Activated CD8-positive, alpha-beta memory T cell treated with anti-CD3 and anti-CD28 coated beads for 36 hours (primary cell): ENCODE results near the gene PRDM16. TPM values are rescaled to one million over a fixed set of nuclear protein-coding genes. Genes with fewer than 3 reads are reported as not detected.

Experiments
- CTCF ChIA-PET: fragments of 350-600 bp; sonication (Branson Sonifier 250); formaldehyde crosslinking; loops from one replicate; lab custom pipeline; 2021; ENCODE audit warnings: antibody characterized with exemption; lab: Charles Lee
- POLR2A ChIA-PET: fragments of 350-600 bp; sonication (Branson Sonifier 250); formaldehyde crosslinking; loops from one replicate; lab custom pipeline; 2021; ENCODE audit warnings: antibody characterized with exemption; lab: Charles Lee
- total RNA-seq, 2 experiments: library from RNA; stranded (reverse); gene quantifications; one replicate each; pipeline ENCODE4 v1.2.3, GENCODE V29; 2021

PRDM16 gene
- total RNA-seq, 2 experiments from 2014 or later: not detected

DNA sequence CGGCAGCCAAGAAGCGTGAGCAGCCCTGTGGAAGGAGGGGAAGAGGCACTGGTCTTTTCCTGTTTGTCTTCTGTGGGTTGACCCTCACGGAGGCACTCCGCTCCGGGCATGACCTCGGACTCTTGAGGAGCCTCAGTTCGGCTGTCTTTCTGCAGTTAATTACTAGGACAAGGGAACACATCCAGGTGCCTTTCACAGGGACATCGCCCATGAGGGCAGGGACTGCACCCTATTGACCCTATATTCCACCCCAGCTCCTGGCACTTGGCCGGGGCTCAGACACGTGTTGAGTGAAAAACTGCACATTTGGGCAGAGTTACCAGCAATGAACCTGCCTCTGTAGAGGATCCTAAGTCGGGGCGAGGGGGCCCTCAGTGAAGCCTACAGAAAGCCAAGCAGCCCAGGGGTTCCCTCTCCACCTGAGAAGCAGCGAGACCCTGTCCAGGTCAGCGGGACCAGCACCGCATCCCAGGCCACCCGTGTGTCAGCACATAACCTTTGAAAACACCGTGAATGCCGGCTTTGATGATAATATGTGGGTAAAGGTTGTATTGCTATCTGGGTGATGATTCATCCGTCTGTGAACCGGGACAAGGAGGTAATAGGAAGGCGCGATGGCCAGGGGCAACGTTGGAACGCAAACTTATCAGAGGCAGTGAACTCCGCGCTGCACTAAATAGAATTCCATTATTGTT, 224.0 kb downstream of the PRDM16 start:
- ChIA-PET POLR2A (no interaction called here), CTCF (no interaction called here)

DNA sequence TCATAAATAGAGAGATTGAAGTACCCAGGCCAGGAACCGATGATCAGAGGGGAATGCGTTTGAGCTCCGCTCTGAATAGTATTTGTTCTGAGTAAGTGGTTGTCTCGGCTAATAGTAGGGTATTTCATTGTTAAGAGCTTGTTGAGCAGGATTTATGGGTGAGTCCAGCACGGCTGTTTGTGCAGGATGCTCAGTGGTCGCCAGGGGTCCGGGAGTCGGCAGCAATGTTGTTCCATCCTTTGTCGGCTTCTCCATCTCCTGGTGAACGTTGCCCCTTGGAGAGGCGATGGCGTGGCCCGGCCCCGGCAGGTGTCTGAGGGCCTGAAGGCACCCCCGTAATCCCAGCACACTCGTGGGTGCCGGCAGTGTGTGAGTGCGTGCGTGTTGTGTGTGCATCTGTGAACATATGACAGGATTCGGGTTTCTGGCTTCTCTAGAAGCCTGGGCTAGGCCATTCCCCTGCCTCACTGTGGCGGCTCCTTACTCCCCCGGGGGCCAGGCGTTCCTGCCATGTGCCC, 224.6 kb downstream of the PRDM16 start:
- CTCF ChIA-PET: no interaction called here
- POLR2A ChIA-PET: no interaction called here

DNA sequence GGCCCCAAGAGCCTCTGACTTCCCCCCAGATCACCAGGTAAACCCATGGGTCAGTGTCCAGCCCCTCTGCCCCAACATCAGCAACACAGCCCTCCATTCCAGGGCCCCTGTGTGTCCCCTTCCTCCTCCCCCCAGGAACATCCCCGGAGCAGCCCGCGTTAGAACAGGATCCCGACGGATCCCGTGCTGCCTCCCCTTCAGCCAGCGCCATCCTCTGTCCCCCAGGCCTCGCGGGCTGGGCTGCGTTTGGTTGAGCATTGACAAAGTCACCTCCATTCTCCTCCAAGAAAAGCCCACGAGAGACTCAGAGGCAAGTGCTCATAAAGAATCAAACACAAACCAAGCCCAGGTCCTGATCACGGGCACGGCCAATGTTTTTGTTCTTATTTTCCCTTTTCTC, 225.4 kb downstream of the PRDM16 start:
- CTCF ChIA-PET: no interaction called here

DNA sequence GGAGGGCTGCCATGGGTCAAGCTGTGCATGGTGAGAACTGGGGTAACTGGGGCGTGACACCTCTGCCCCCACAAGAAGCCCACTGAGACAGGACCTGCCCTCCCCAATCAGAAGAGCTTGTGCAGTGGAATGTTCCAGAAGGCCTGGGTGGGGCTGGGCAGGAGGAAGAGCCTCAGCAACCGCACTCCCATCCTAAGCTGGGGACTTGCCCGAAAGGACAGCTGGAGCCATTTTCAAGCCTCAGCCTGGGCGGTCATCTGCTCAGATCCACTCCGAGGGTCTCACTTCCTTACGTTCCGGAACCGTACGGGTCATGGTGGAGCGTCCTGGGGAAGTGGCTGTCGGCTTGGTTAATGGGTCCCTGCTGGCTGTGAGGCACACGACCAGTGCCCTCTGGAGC, 226.8 kb downstream of the PRDM16 start:
- ChIA-PET CTCF (no interaction called here), POLR2A (no interaction called here)

More for the DNA sequence above, 225.4 kb downstream of the PRDM16 start:
- POLR2A ChIA-PET: no interaction called here

DNA sequence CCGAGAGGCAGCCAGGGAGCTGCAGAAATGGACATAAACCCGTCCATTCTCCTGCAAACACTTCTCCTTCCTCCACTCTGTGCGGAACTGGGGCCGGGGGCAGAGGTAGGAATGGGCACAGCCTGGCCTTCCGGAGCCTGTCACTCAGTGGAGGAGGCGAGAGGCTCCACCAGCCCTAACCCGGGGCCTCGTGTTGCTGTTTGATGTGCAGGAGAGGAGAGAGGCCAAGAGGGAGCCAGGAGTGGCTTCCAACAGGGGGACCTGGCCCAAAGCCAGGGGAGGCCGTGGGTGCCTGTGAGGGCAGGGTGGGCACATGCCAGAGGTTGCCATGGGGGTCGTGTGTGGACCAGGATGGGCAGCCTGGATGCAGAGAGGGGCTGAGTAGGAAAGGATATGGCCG, 227.3 kb downstream of the PRDM16 start:
- CTCF ChIA-PET: no interaction called here
- POLR2A ChIA-PET: no interaction called here

DNA sequence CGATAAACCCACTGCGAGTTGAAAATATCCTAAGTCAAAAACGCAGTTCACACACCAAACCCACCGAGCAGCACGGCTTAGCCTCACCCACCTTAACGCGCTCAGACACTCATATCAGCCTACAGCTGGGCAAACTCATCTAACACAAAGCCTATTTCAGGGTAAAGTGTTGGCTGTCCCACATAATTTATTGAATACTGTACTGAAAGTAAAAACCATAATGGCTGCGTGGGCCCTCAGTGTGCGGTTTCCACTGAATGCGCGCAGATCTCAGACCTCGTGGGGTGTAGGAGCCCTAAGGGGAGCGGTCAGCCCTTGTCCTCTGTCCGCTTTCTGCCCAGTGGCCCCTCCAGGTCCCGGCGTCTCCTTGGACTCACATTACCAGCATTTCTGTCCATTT, 227.8 kb downstream of the PRDM16 start:
- ChIA-PET CTCF (no interaction called here), POLR2A (no interaction called here)

DNA sequence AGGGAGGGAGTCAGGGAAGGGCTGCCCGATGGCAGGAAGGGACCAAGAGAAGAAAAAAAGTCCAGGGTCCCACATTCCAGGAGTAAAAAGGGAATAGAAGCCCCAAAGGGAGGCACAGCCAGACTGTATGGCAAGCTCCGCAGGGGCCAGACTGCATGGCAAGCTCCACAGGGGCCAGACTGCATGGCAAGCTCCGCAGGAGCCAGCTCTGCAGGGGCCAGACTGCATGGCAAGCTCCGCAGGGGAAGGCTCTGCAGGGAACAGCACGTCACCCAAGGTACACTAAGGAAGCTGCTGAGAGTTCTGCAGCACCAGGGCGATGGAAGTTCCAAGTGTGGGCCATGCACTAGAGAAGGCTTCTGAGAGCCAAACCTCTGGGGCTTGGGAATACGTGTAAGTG, 228.8 kb downstream of the PRDM16 start:
- CTCF ChIA-PET: no interaction called here
- POLR2A ChIA-PET: no interaction called here

DNA sequence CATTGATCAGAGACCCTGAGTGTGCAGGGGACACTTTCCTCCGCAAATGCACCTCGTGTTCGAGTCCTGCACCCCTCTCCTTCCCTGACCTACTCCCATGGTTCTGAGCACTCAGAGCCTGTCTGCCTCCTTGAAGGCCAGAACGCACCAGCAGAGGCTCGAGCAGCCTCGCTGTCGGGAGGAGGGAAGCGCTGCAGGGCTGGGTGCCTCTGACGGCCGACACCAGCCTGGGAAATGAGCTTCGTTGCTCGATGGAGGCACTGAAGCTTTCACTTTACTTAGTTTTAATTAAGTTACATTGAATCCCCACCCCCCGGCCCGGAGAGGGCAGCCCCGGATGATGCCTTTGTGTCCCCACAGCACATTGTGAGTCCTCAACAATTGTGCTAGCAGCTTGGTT, 229.2 kb downstream of the PRDM16 start:
- CTCF ChIA-PET: no interaction called here
- POLR2A ChIA-PET: no interaction called here

DNA sequence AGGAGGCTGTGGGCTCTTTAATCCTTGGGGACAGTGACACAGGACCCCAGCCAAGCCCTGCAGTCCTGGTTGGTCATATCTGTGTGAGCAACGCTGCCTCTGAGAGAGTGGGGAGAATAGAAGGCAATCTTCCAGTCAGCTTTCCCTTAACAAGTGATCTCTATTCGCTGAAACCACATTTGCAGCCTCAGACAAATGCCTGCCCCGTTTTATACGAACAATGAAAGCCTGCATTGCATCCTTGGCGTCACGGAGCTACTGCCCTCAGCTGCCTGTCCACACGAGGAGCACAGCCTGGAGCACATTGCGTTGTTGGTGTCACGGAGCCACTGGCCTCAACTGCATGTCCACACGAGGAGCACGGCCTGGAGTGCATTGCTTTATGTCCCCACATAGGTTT, 235.2 kb downstream of the PRDM16 start:
- POLR2A ChIA-PET: no interaction called here

DNA sequence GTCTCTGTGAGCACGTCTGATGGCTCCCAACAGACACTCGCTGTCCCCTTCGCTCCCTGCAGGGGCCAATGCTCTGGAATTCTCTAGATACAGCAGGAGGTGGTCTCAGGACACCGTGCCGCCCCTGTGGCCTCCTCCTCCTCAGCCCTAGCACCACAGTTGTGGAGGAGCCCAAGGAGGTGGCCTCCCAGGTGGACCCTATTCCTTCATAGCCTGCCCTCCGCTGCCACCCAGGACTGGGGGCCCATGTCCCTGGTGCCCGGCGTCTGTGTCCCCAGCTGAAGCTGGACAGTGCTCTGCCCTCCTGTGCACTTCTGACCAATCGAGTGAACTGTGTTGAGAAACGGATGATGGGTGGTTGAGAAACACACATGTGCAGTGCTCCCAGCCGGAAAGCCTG, 235.7 kb downstream of the PRDM16 start:
- CTCF ChIA-PET: no interaction called here
- POLR2A ChIA-PET: no interaction called here

More for the DNA sequence above, 235.2 kb downstream of the PRDM16 start:
- CTCF ChIA-PET: no interaction called here

DNA sequence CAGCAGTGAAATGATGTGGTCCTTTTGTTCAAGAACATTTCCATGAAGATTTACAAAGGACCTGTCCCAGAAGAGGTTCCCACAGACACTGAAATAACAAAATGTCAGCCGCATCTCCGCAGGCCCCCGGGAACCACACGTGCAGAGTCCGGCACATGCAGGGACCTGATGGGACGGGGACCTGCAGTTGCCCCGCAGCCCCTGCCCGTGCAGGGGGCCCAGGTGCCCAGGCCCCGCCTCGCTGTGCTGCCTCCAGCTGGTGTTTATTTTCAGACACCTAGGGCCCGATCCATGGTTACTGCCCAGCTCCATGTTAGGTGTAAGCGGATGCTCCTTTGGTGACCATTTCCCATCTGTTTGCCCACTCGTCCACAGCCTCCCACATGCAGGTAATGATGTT, 236.2 kb downstream of the PRDM16 start:
- ChIA-PET POLR2A (no interaction called here), CTCF (no interaction called here)

DNA sequence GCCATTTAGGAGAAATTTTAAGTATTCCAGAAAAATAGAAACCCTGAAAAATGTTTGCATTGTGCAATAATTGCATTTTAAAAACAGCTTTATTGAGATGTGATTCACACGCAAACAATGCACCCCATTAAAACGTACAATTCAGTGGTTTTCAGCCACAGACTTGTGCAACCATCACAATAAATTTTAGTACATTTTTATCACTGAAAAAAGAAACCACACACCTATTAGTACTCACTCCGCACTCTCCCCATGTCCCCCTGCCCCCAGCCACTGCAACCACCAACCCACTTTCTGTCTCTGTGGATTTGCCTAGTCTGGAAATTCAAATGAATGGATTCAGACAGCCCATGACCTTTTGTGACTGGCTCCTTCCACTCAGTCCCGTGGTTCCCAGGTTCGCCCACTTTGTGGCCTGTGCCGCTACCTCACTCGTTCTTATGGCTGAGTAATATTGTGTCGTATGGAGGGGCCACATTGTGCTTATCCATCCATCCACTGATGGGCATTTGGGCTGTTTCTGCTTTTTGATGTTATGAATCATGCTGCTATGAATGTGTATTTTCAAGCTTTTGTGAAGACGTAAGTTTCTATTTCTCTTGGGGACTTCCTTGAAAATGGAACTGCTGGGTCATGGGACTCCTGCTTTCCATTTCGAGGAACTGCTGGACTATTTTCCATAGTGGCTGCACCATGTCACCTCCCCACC, 237.7 kb downstream of the PRDM16 start:
- ChIA-PET CTCF (no interaction called here), POLR2A (no interaction called here)

DNA sequence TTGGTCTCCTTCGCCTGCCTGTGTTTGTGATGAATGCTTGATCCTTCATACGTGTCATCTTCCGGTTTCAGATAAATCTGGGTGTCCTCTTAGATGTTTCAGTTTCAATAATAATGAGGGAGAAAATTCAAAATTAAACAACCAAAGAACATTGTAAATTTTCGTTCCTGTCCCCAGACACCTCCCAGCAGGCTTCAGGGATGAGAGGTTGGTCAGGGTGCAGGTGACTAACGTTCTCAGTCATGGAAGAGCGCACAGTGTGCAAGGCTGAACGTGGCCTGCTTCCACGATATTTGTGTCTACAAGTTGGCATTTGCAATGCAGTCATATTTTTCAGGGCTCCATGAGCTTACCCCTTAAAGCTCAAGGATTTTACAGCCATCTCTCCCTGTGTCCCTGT, 238.4 kb downstream of the PRDM16 start:
- ChIA-PET CTCF (no interaction called here), POLR2A (no interaction called here)

DNA sequence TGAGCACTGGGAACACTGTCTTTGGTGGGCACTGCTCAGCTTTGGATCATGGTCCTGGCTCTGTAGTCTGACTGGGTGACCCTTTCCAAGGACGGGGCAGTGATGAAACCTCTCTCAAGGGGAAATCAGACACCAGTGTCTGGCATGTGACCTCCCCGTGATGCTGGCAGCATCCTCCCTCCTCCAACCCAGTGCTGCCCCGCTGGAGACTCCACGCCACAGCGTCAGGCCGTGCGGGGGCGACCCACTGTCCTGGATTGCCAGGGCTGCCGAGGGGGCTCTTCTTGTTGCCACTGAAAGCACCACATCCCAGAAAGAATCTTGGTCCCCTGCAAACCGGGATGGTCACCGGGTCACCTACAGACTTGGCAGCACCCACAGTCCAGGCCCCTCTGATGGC, 239.1 kb downstream of the PRDM16 start:
- POLR2A ChIA-PET: no interaction called here
- CTCF ChIA-PET: no interaction called here

DNA sequence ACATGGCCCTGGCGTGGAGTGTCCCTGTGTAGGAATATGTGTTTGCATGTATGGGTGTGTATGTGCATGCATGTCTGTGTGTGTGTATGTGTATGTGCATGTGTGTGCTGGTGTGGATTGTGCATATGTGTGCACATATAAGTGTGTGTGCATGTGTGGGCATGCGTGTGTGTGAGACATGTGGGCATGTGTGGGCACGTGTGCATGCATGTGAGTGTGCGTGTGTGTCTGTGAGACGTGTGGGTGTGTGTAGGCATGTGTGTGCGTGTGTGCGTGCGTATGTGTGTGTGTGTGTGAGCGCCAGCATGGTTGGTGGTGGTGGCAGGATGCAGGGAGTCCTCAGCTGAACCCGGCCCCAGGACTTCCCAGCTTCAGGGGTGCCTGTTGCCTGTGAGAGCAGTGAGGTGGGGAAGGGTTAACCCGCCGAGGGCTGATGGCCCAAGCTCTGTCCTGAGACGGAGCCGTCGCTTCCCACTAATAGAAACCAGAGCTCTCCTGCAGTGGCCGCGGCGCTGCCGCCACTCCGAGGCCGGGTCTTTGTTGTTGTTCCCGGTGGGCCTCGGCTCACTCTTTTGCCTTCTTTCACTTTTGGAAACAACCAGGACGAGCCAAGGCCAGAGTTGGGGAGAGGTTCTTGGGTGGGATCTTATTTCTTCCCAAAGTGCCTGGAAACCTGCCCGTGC, 241.9 kb downstream of the PRDM16 start:
- ChIA-PET POLR2A (no interaction called here), CTCF (no interaction called here)

DNA sequence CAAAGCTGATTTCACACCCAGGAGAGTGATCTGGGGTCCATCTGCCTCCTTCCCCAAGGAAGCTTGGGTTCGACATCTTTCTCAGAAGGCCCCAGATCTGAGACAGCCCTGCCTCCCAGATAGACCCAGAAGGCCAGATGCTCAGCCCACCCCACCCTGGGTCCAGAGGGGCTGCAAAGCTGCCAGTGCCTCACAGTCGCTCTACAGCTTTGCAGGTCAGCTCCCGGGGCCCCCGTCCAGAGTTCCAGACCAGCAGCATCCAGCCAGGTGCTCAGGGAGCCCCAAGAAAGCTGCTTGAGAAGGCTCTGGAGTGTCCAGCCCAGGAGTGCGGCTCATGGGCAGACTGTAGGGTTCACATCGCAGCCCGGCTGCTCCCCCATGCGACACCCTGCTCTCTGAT, 242.7 kb downstream of the PRDM16 start:
- POLR2A ChIA-PET: no interaction called here

DNA sequence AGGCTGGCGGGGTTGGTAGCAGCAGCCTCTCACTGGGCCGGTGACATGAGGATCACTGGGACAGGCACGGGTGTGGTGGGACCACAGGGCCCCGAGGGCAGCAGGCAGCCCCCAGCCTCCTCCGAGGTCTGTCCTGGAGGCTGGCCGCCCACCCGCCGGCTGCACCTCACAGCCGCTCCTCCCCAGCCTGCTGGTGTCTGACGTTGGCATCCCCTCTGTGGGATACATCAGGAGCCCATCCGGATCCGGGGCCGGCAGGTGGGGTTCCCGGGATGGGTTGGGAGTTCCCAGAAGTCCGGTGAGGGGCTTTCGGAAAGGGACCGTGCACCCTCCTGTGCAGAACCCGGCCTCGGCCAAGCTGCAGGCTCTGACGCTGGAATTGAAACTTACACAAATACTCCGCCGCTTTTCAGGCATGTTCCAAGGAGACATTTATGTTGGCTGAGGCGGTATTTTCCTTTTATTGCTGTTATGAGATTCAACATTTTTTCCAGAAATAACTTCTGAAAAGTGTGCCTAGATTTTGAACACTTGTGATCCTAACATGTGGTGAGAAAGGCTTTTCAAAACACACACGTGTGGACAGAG, 243.4 kb downstream of the PRDM16 start:
- CTCF ChIA-PET: no interaction called here
- POLR2A ChIA-PET: no interaction called here

More for the DNA sequence above, 242.7 kb downstream of the PRDM16 start:
- CTCF ChIA-PET: no interaction called here

DNA sequence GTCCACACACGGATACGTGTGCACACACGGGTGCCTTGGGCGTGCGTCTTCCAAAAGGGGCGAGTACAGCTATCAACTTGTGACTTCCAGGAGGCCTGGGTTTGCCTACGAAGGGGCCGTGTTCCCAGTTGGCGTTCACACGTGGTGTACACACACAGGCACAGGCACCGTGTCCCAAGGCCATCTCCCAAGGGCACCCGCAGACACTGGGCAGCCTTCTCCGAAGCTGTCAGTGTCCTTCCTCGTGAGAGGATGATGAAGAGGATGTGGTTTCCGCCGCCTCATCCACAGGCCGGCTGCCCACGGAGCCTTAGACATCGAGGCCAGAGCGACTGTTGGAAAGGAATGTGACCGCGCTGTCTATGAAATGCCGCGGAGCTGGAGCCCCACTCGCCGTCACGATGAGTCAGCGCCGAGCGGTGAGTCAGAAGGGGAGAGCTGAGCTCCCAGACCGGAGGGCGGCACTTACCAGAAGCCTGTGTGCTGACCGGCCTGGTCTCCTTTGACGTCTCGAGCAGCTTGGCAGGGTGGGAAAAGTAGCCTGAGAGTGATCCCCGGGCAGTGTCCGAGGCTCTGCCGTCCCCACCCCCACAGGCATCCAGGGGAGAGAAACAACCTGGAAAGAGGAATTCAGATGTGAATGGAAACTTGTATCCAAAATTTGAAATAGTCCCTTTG, 244.0 kb downstream of the PRDM16 start:
- POLR2A ChIA-PET: no interaction called here
- CTCF ChIA-PET: no interaction called here

DNA sequence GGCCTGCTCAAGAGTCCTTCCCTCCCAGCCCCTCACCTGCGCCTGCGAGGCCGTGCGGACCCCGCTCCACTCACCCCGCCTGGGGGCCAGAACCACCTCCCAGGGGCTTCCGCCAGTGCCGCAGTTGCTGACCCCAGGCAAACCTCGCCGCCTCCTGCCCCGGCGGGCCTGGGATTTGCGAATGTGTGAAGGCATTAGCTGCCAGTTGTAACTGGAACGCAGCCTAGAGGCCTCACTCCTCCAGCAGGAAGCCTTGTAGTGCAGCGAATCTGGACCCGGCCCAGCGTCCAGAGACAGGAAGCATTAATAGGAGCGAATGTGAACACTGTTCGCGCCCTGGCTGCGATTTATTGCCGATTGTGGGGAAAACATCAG, 244.6 kb downstream of the PRDM16 start:
- ChIA-PET POLR2A (no interaction called here), CTCF (no interaction called here)
